Astrocyte of the hippocampus (primary cell): ENCODE measurements around the gene UGT2B7.
"Not testable (repeated sequence)": the region's sequence is repeated elsewhere in the genome, so short reads cannot be mapped to it uniquely, and the experiment has no call there.

Source experiments
- DNase-seq: peaks from one replicate; pipeline ENCODE4 v3.0.0; 2011; ENCODE audit warnings: low read depth, low spot score

UGT2B7 gene

GRCh38 chr4:69096111-69096656 lies at the start of gene UGT2B7:
TSS of gene UGT2B7 (plus strand) at chr4:69096474. CDS start at chr4:69096521, 47 bp downstream.
- no peak for DNase-seq

- no peak for DNase-seq
These were observed 46.4 kb upstream of the UGT2B7 start for GRCh38 chr4:69049860-69050259.

- peak; percentile 6 for DNase-seq
These were observed 45.3 kb upstream of the UGT2B7 start for GRCh38 chr4:69050853-69051575.

- DNase-seq, result no peak
These were observed 44.7 kb upstream of the UGT2B7 start for GRCh38 chr4:69051576-69051943.

- not testable (repeated sequence) for DNase-seq
These were observed 42.9 kb upstream of the UGT2B7 start for GRCh38 chr4:69053309-69053885.

- not testable (repeated sequence) for DNase-seq
These were observed 42.2 kb upstream of the UGT2B7 start for GRCh38 chr4:69054033-69054432.

- DNase-seq, result peak; percentile 60
These were observed 41.6 kb upstream of the UGT2B7 start for GRCh38 chr4:69054578-69055200.

GRCh38 chr4:69056150-69056549 lies 40.1 kb upstream of the UGT2B7 start:
- DNase-seq, result no peak

GRCh38 chr4:69056921-69057550 lies 39.2 kb upstream of the UGT2B7 start:
- DNase-seq, result no peak

GRCh38 chr4:69057620-69058409 lies 38.5 kb upstream of the UGT2B7 start:
- DNase-seq, result peak; percentile 41

GRCh38 chr4:69058410-69059059 lies 37.7 kb upstream of the UGT2B7 start:
- DNase-seq, result no peak

- DNase-seq, result no peak
These were observed 35.5 kb upstream of the UGT2B7 start for GRCh38 chr4:69060651-69061308.

- DNase-seq, result no peak
These were observed 31.9 kb upstream of the UGT2B7 start for GRCh38 chr4:69064391-69064790.

GRCh38 chr4:69066945-69067344 lies 29.3 kb upstream of the UGT2B7 start:
- DNase-seq, result no peak

GRCh38 chr4:69069085-69069484 lies 27.2 kb upstream of the UGT2B7 start:
- no peak for DNase-seq

- DNase-seq, result no peak
These were observed 25.7 kb upstream of the UGT2B7 start for GRCh38 chr4:69070590-69070989.

- no peak for DNase-seq
These were observed 25.0 kb upstream of the UGT2B7 start for GRCh38 chr4:69071286-69071685.

GRCh38 chr4:69073375-69073774 lies 22.9 kb upstream of the UGT2B7 start:
- no peak for DNase-seq

- DNase-seq, result no peak
These were observed 21.0 kb upstream of the UGT2B7 start for GRCh38 chr4:69075061-69075792.

- no peak for DNase-seq
These were observed 17.4 kb upstream of the UGT2B7 start for GRCh38 chr4:69078852-69079251.
